ENCODE results near the gene SRPK1.
"Not testable (repeated sequence)": the region's sequence is repeated elsewhere in the genome, so short reads cannot be mapped to it uniquely, and the experiment has no call there.

Gene SRPK1

DNA sequence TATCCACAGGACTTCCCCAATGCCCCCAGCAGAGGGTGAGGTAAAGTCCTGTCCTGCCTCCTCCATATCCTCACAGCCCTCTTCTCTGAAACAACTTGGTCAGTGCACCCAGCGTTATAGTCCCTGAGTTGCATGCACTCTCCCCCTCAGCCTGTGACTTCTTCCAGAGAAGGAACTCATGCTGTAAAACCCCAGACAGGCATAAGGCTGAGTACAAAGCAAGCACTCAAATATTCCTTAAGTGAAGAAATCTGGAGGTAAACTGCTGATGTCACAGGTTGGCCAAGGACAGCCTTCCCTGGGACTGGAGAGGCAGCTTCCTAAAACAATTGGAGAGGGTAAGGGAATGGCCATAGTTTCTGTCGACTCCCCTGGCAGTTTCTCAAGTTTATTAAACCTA is 12.9 kb upstream of the SRPK1 start:
- Histone ChIP-seq H3K4me2 (ENCODE audit: low read length, poor library complexity, severe bottlenecking) (no peak overlapping the region), H2BK5ac (ENCODE audit: low read depth, low read length, poor library complexity, severe bottlenecking) (no peak overlapping the region), H2BK12ac (ENCODE audit: low read length in 2 of 2) (no peak overlapping the region), H3K9me3 (ENCODE audit: control insufficient read depth, low read length) (no peaks in the 10 kb centered on the region), H3K27me3 (ENCODE audit: control insufficient read depth in 1 of 2, insufficient read depth in 1 of 2, low read length in 2 of 2) (peaks cover 0 to 5% of the 10 kb centered on the region in 2 experiments), H3K4me1 (ENCODE audit: control insufficient read depth, insufficient read depth, low read depth, low read length) (peaks cover 6% of the 10 kb centered on the region), H2BK15ac (ENCODE audit: low read depth, poor library complexity, severe bottlenecking) (no peak overlapping the region), H3K14ac (ENCODE audit: low read length in 2 of 2) (no peak overlapping the region), H3K36me3 (ENCODE audit: control insufficient read depth in 1 of 2, insufficient read depth in 2 of 2, low read depth in 1 of 2, low read length in 2 of 2) (no peaks in the 10 kb centered on the region), H3K4ac (ENCODE audit: low read depth in 1 of 2, low read length in 2 of 2) (no peak overlapping the region), H3K4me3 (ENCODE audit: insufficient read depth in 1 of 2, low read depth in 1 of 2, low read length in 2 of 2) (no peak overlapping the region), H4K8ac (ENCODE audit: low read length) (no peak overlapping the region), H4K91ac (ENCODE audit: low read length) (no peak overlapping the region), H3K18ac (ENCODE audit: low read depth in 1 of 2, low read length in 2 of 2) (no peak overlapping the region), H3K79me1 (replicated peaks; ENCODE audit: low read length, poor library complexity, severe bottlenecking) (no peaks in the 10 kb centered on the region), H3K27ac (ENCODE audit: low read length, poor library complexity, severe bottlenecking) (no peak overlapping the region), H2BK120ac (ENCODE audit: low read depth, low read length) (no peak overlapping the region), H3K23ac (ENCODE audit: low read length in 2 of 2) (no peak overlapping the region), H2AFZ (ENCODE audit: low read depth, low read length) (no peak overlapping the region), H3K9ac (ENCODE audit: low read length) (no peak overlapping the region), H2AK5ac (ENCODE audit: low read length, severe bottlenecking) (no peak overlapping the region)
- no peak for DNase-seq
- WGBS, result 53% methylated on average over 2 of the region's 2 CpGs

DNA sequence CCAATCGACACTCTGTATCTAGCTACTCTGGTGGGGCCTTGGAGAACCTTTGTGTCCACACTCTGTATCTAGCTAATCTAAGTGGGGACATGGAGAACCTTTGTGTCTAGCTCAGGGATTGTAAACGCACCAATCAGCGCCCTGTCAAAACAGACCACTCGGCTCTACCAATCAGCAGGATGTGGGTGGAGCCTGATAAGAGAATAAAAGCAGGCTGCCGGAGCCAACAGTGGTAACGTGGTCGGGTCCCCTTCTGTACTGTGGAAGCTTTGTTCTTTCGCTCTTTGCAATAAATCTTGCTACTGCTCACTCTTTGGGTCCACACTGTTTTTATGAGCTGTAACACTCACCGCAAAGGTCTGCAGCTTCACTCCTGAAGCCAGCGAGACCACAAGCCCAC is 11.0 kb upstream of the SRPK1 start:
- H3K23ac ChIP-seq (ENCODE audit: low read length in 2 of 2); H2AFZ ChIP-seq (ENCODE audit: low read depth, low read length); H3K18ac ChIP-seq (ENCODE audit: low read depth in 1 of 2, low read length in 2 of 2); H3K27ac ChIP-seq (ENCODE audit: low read length, poor library complexity, severe bottlenecking); H4K8ac ChIP-seq (ENCODE audit: low read length); H3K4me3 ChIP-seq (ENCODE audit: insufficient read depth in 1 of 2, low read depth in 1 of 2, low read length in 2 of 2); H2AK5ac ChIP-seq (ENCODE audit: low read length, severe bottlenecking); H2BK12ac ChIP-seq (ENCODE audit: low read length in 2 of 2); H3K4me1 ChIP-seq (ENCODE audit: control insufficient read depth, insufficient read depth, low read depth, low read length); H3K4ac ChIP-seq (ENCODE audit: low read depth in 1 of 2, low read length in 2 of 2); DNase-seq; H2BK15ac ChIP-seq (ENCODE audit: low read depth, poor library complexity, severe bottlenecking); H3K27me3 ChIP-seq (ENCODE audit: control insufficient read depth in 1 of 2, insufficient read depth in 1 of 2, low read length in 2 of 2); H3K79me1 ChIP-seq (replicated peaks; ENCODE audit: low read length, poor library complexity, severe bottlenecking); H2BK5ac ChIP-seq (ENCODE audit: low read depth, low read length, poor library complexity, severe bottlenecking); H3K9ac ChIP-seq (ENCODE audit: low read length); H3K14ac ChIP-seq (ENCODE audit: low read length in 2 of 2); H3K9me3 ChIP-seq (ENCODE audit: control insufficient read depth, low read length); H2BK120ac ChIP-seq (ENCODE audit: low read depth, low read length); H3K4me2 ChIP-seq (ENCODE audit: low read length, poor library complexity, severe bottlenecking); H3K36me3 ChIP-seq (ENCODE audit: control insufficient read depth in 1 of 2, insufficient read depth in 2 of 2, low read depth in 1 of 2, low read length in 2 of 2); H4K91ac ChIP-seq (ENCODE audit: low read length): not testable (repeated sequence)
- WGBS, result 92% methylated on average over 9 of the region's 10 CpGs

DNA sequence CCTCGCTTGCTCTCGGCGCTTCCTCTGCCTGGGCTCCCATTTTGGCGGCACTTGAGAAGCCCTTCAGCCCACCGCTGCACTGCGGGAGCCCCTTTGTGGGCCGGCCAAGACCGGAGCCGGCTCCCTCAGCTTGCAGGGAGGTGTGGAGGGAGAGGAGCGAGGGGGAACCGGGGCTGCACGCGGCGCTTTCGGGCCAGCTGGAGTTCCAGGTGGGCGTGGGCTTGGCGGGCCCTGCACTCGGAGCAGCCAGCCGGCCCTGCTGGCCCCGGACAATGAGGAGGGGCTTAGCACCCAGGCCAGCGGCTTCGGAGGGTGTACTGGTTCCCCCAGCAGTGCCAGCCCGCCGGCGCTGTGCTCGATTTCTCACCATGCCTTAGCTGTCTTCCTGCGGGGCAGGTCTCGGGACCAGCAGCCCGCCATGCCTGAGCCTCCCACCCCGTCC is 10.2 kb upstream of the SRPK1 start:
- no peaks in the 10 kb centered on the region for H3K36me3 ChIP-seq (ENCODE audit: control insufficient read depth in 1 of 2, insufficient read depth in 2 of 2, low read depth in 1 of 2, low read length in 2 of 2)
- no peak overlapping the region for H2BK5ac ChIP-seq (ENCODE audit: low read depth, low read length, poor library complexity, severe bottlenecking)
- H3K4ac ChIP-seq (ENCODE audit: low read depth in 1 of 2, low read length in 2 of 2), result no peak overlapping the region
- peak overlapping the region; percentile 52 for H3K4me2 ChIP-seq (ENCODE audit: low read length, poor library complexity, severe bottlenecking)
- peaks cover 0 to 5% of the 10 kb centered on the region in 2 experiments for H3K27me3 ChIP-seq (ENCODE audit: control insufficient read depth in 1 of 2, insufficient read depth in 1 of 2, low read length in 2 of 2)
- H2BK12ac ChIP-seq (ENCODE audit: low read length in 2 of 2), result no peak overlapping the region
- H2AK5ac ChIP-seq (ENCODE audit: low read length, severe bottlenecking), result no peak overlapping the region
- no peak overlapping the region for H4K91ac ChIP-seq (ENCODE audit: low read length)
- no peak overlapping the region for H3K9ac ChIP-seq (ENCODE audit: low read length)
- no peak overlapping the region for H2BK15ac ChIP-seq (ENCODE audit: low read depth, poor library complexity, severe bottlenecking)
- no peak overlapping the region for H3K4me3 ChIP-seq (ENCODE audit: insufficient read depth in 1 of 2, low read depth in 1 of 2, low read length in 2 of 2)
- H3K4me1 ChIP-seq (ENCODE audit: control insufficient read depth, insufficient read depth, low read depth, low read length), result peaks cover 6% of the 10 kb centered on the region
- no peak overlapping the region for H2BK120ac ChIP-seq (ENCODE audit: low read depth, low read length)
- peak overlapping the region; percentile 61 for H2AFZ ChIP-seq (ENCODE audit: low read depth, low read length)
- no peak overlapping the region for H3K23ac ChIP-seq (ENCODE audit: low read length in 2 of 2)
- H3K27ac ChIP-seq (ENCODE audit: low read length, poor library complexity, severe bottlenecking), result no peak overlapping the region
- DNase-seq, result no peak
- H3K9me3 ChIP-seq (ENCODE audit: control insufficient read depth, low read length), result no peaks in the 10 kb centered on the region
- peak overlapping the region in 1 of 2 experiments; percentile 75 for H3K14ac ChIP-seq (ENCODE audit: low read length in 2 of 2)
- H4K8ac ChIP-seq (ENCODE audit: low read length), result no peak overlapping the region
- no peaks in the 10 kb centered on the region for H3K79me1 ChIP-seq (replicated peaks; ENCODE audit: low read length, poor library complexity, severe bottlenecking)
- 14% methylated on average over 25 of the region's 30 CpGs for WGBS
- no peak overlapping the region for H3K18ac ChIP-seq (ENCODE audit: low read depth in 1 of 2, low read length in 2 of 2)

DNA sequence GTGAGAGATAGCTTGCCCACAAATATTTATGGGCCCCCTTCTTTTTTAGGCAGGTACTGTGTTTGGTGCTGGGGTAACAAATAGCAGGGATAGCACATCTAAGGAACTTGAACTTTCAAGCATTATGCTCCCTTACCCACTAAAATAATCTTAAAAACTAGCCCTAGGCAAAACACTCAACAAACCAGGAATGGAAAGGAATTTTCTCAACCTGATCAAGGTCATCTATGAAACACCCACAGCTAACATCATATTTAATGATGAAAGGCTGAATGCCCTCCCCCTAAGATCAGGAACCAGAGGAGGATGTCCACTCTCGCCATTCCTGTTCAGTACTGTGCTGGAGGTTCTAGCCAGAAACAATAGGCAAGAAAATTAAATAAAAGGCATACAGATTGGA is 8.7 kb upstream of the SRPK1 start:
- no peak overlapping the region for H2BK12ac ChIP-seq (ENCODE audit: low read length in 2 of 2)
- no CpG with 5 or more reads among the region's 1 CpG for WGBS
- H4K91ac ChIP-seq (ENCODE audit: low read length), result no peak overlapping the region
- DNase-seq, result no peak
- H3K18ac ChIP-seq (ENCODE audit: low read depth in 1 of 2, low read length in 2 of 2), result no peak overlapping the region
- H2BK15ac ChIP-seq (ENCODE audit: low read depth, poor library complexity, severe bottlenecking), result no peak overlapping the region
- no peaks in the 10 kb centered on the region for H3K9me3 ChIP-seq (ENCODE audit: control insufficient read depth, low read length)
- no peak overlapping the region for H2AK5ac ChIP-seq (ENCODE audit: low read length, severe bottlenecking)
- no peak overlapping the region for H3K23ac ChIP-seq (ENCODE audit: low read length in 2 of 2)
- H2BK120ac ChIP-seq (ENCODE audit: low read depth, low read length), result no peak overlapping the region
- H3K4me3 ChIP-seq (ENCODE audit: insufficient read depth in 1 of 2, low read depth in 1 of 2, low read length in 2 of 2), result no peak overlapping the region
- H2AFZ ChIP-seq (ENCODE audit: low read depth, low read length), result no peak overlapping the region
- no peak overlapping the region for H3K9ac ChIP-seq (ENCODE audit: low read length)
- peaks cover 0 to 5% of the 10 kb centered on the region in 2 experiments for H3K27me3 ChIP-seq (ENCODE audit: control insufficient read depth in 1 of 2, insufficient read depth in 1 of 2, low read length in 2 of 2)
- H3K14ac ChIP-seq (ENCODE audit: low read length in 2 of 2), result no peak overlapping the region
- H3K4me1 ChIP-seq (ENCODE audit: control insufficient read depth, insufficient read depth, low read depth, low read length), result peaks cover 6% of the 10 kb centered on the region
- H3K4ac ChIP-seq (ENCODE audit: low read depth in 1 of 2, low read length in 2 of 2), result no peak overlapping the region
- peaks cover 2% of the 10 kb centered on the region for H3K79me1 ChIP-seq (replicated peaks; ENCODE audit: low read length, poor library complexity, severe bottlenecking)
- no peaks in the 10 kb centered on the region for H3K36me3 ChIP-seq (ENCODE audit: control insufficient read depth in 1 of 2, insufficient read depth in 2 of 2, low read depth in 1 of 2, low read length in 2 of 2)
- no peak overlapping the region for H2BK5ac ChIP-seq (ENCODE audit: low read depth, low read length, poor library complexity, severe bottlenecking)
- H4K8ac ChIP-seq (ENCODE audit: low read length), result no peak overlapping the region
- H3K4me2 ChIP-seq (ENCODE audit: low read length, poor library complexity, severe bottlenecking), result no peak overlapping the region
- H3K27ac ChIP-seq (ENCODE audit: low read length, poor library complexity, severe bottlenecking), result no peak overlapping the region

Measured in mesenchymal stem cell (in vitro differentiated cells and primary cell).